ENCODE data around the gene GLIS1.

- no peak for TF ChIP-seq ZNF274 (IDR thresholded peaks at IDR 0.05; ENCODE audit: low read depth, low read length)
- no peak for TF ChIP-seq POLR2A (IDR thresholded peaks at IDR 0.05; ENCODE audit: borderline replicate concordance, extremely low read depth, insufficient read depth, insufficient read length)
- no peak for TF ChIP-seq YY1 (IDR thresholded peaks at IDR 0.05; ENCODE audit: extremely low read depth, insufficient replicate concordance, low read depth, low read length)
- no peak for TF ChIP-seq CTCF (IDR thresholded peaks at IDR 0.05 in 2 of 3, conservative IDR thresholded peaks at IDR 0.05 in 1 of 3; ENCODE audit: borderline replicate concordance in 1 of 3, insufficient read depth in 1 of 3, low read depth in 2 of 3, low read length in 2 of 3)
Measured at GRCh38 chr1:53617851-53618499, 121.0 kb downstream of the GLIS1 start.
